ENCODE results near the gene RAB31. TPM values are rescaled to one million over a fixed set of nuclear protein-coding genes. Genes with fewer than 3 reads are reported as not detected.
"Not testable (repeated sequence)": the region's sequence is repeated elsewhere in the genome, so short reads cannot be mapped to it uniquely, and the experiment has no call there.

Gene RAB31
- total RNA-seq, 4 donors from 2014 or later = 17.4 to 76.0 (median 45.0) TPM

DNA sequence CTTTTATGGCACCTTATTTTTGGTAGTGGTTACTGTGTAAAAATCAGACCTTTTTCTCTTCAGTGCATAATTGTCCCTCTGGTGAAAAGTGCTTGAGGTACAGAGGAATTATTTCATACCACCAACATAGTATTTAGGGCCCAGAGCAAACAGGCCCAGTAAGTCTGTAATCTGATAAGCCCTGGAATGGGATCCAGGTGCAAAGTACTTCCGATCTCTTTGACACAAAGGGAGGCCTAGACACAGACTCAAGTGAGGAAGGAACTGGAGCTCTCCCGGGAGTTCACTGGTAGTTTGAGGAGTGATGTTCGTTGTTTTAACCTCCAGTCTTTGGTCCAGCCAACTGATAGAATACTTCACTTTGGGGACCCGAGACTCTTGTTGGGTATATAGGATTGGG, 57.4 kb downstream of the RAB31 start:
- TF ChIP-seq, protein P1, sequence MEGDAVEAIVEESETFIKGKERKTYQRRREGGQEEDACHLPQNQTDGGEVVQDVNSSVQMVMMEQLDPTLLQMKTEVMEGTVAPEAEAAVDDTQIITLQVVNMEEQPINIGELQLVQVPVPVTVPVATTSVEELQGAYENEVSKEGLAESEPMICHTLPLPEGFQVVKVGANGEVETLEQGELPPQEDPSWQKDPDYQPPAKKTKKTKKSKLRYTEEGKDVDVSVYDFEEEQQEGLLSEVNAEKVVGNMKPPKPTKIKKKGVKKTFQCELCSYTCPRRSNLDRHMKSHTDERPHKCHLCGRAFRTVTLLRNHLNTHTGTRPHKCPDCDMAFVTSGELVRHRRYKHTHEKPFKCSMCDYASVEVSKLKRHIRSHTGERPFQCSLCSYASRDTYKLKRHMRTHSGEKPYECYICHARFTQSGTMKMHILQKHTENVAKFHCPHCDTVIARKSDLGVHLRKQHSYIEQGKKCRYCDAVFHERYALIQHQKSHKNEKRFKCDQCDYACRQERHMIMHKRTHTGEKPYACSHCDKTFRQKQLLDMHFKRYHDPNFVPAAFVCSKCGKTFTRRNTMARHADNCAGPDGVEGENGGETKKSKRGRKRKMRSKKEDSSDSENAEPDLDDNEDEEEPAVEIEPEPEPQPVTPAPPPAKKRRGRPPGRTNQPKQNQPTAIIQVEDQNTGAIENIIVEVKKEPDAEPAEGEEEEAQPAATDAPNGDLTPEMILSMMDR (IDR thresholded peaks at IDR 0.05) = no peak
- no peak for TF ChIP-seq POLR2A (IDR thresholded peaks at IDR 0.05)
- intact Hi-C loops (cut with DNase I) = no loop called here
- 92% methylated on average over 3 of the region's 4 CpGs; no CpG with 5 or more reads in 1 of the 2 donors for WGBS, 2 donors
- H3K36me3 ChIP-seq = no peaks in the 10 kb centered on the region
- no peak for DNase-seq
- H3K27ac ChIP-seq = peak overlapping the region in 1 of 4 donors; percentile 30
- no peaks in the 10 kb centered on the region for H3K27me3 ChIP-seq
- H3K4me1 ChIP-seq = no peaks in the 10 kb centered on the region
- H3K9me3 ChIP-seq = no peaks in the 10 kb centered on the region
- no peak overlapping the region for H3K4me3 ChIP-seq

DNA sequence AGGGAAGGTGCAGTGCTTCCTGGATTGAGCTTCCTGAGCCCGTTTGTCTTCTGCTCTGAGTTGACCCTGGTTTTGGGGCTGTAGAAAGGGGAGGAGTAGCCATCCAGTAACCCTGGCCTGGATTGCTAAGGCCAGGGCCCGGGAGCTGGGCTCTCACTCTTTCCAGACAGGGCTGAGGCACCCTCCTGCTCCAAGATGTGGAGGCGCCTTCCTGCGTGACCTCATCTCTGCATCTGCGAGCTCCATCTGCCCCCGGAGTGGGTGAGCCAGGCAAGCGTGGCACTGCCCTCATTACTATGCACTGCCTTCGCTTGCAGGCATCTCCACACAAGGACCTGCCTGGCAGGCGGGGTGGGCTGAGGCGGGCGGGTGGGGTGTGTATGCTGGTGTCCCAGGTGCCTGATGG, 58.0 kb downstream of the RAB31 start:
- 83 to 84% methylated on average over 3 to 6 of the region's 11 CpGs for WGBS, 2 donors
- H3K9me3 ChIP-seq = no peaks in the 10 kb centered on the region
- no peak overlapping the region for H3K4me3 ChIP-seq
- DNase-seq = no peak
- intact Hi-C loops (cut with DNase I) = no loop called here
- H3K27me3 ChIP-seq = no peaks in the 10 kb centered on the region
- TF ChIP-seq, protein P1 (IDR thresholded peaks at IDR 0.05) = no peak
- TF ChIP-seq POLR2A (IDR thresholded peaks at IDR 0.05) = no peak
- H3K27ac ChIP-seq = peak overlapping the region in 1 of 4 donors; percentile 30
- H3K36me3 ChIP-seq = no peaks in the 10 kb centered on the region
- H3K4me1 ChIP-seq = peaks cover 0 to 3% (median 0%) of the 10 kb centered on the region in 3 donors

DNA sequence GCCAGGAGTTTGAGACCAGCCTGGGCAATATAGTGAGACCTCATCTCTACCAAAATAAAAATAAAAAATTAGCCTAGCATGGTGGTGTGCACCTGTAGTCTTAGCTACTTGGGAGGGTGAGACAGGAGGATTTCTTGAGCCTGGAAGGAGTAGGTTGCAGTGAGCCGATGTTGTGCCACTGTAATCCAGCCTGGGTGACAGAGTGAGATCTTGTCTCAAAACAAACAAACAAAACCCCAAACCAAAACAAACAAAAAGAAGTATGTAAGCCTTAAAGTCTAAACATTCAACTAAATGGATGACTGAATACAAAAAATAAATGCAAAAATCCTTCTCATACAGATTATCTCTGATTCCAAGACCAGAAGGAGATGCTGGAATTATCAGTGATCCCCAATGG, 58.6 kb downstream of the RAB31 start:
- Histone ChIP-seq H3K27me3 (no peaks in the 10 kb centered on the region), H3K27ac (no peak overlapping the region), H3K4me1 (peaks cover 0 to 9% (median 5%) of the 10 kb centered on the region in 3 donors), H3K9me3 (no peaks in the 10 kb centered on the region), H3K4me3 (no peak overlapping the region), H3K36me3 (no peaks in the 10 kb centered on the region)
- no peak for DNase-seq
- intact Hi-C loops (cut with DNase I) = no loop called here
- 80 to 82% methylated on average over 1 of the region's 1 CpG for WGBS, 2 donors
- TF ChIP-seq, protein P1 (IDR thresholded peaks at IDR 0.05) = no peak
- TF ChIP-seq POLR2A (IDR thresholded peaks at IDR 0.05) = no peak

DNA sequence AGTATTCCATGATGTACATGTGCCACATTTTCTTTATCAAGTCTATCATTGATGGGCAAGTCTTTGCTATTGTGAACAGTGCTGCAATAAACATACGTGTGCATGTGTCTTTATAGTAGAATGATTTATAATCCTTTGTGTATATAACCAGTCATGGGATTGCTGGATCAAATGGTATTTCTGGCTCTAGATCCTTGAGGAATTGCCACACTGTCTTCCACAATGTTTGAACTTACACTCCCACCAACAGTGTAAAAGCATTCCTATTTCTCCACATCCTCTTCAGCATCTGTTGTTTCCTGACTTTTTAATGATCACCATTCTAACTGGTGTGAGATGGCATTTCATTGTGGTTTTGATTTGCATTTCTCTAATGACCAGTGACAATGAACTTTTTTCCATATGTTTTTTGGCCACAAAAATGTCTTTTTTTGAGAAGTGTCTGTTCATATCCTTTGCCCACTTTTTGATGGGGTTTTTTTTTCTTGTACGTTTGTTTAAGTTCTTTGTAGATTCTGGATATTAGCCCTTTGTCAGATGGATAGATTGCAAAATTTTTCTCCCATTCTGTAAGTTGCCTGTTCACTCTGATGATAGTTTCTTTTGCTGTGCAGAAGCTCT, 60.1 kb downstream of the RAB31 start:
- DNase-seq; H3K27ac ChIP-seq; H3K9me3 ChIP-seq; H3K27me3 ChIP-seq; intact Hi-C loops (cut with DNase I); H3K4me3 ChIP-seq; H3K36me3 ChIP-seq: not testable (repeated sequence)
- peaks cover 0 to 17% (median 9%) of the 10 kb centered on the region in 3 donors for H3K4me1 ChIP-seq
- WGBS, 2 donors = 61 to 67% methylated on average over 2 of the region's 2 CpGs

DNA sequence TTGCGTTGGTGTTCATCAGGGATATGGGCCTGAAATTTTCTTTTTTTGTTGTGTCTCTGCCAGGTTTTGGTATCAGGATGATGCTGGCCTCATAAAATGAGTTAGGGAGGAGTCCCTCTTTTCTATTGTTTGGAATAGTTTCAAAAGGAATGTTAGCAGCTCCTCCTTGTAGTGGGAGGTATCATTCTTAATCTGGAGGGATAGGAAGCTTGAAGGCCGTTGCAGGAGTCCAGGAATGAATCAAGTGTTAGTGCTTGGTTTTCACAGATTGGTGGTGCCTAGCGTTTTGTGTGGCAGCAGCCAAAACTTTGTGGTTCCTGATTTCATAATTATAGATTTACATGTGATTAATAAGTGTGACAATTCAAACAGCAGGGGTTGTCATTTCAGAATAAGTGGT, 62.0 kb downstream of the RAB31 start:
- H3K27me3 ChIP-seq; H3K27ac ChIP-seq; DNase-seq; H3K4me3 ChIP-seq; H3K36me3 ChIP-seq; H3K9me3 ChIP-seq; intact Hi-C loops (cut with DNase I): not testable (repeated sequence)
- H3K4me1 ChIP-seq = peaks cover 0 to 27% (median 9%) of the 10 kb centered on the region in 3 donors
- 70% methylated on average over 3 of the region's 3 CpGs for WGBS, 2 donors

DNA sequence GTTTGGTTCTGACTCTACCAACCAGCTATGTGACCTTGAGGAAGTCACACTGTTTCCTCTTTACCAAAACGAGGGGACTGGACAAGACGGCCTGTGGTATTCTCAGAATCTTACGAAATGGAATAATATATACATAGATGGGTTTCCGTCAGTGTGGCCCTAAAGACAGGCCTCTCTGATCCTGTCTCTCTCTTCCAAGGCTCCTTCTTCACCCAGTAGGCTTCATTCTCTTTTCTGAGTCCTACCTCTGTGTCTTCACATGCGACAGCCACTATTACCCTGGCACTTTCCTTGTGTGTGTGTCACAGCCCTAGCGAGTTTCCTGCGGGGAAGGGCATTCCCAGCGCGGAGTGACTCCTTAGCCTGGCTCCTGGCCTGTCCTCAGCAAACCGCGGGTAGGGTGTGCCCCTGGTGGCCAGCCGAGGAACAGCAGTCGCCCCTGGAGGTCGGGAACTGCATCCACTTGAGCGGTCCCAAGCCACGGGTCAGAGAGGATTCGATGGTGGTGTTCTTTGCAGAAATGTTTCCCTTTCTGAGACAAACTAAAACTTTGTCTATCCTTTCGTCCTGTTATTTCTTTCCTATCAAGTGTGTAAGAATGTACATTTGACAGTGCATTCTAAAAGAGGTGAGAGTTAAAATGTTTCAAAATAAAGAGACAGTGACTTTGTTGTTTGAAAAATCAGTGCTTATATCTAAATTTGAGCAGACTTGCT, 63.3 kb downstream of the RAB31 start:
- H3K4me1 ChIP-seq = peaks cover 0 to 27% (median 12%) of the 10 kb centered on the region in 3 donors
- intact Hi-C loops (cut with DNase I) = no loop called here
- DNase-seq = no peak
- no peaks in the 10 kb centered on the region for H3K9me3 ChIP-seq
- no peak overlapping the region for H3K4me3 ChIP-seq
- H3K27ac ChIP-seq = peak overlapping the region in 3 of 4 donors; percentile 2 to 35 (median 30)
- H3K27me3 ChIP-seq = no peaks in the 10 kb centered on the region
- TF ChIP-seq POLR2A (IDR thresholded peaks at IDR 0.05) = peak in 1 of 4 donors; percentile 29
- TF ChIP-seq, protein P1 (IDR thresholded peaks at IDR 0.05) = peak; percentile 86 to 95 (median 90)
- 29 to 36% methylated on average over 16 to 18 of the region's 18 CpGs for WGBS, 2 donors
- no peaks in the 10 kb centered on the region for H3K36me3 ChIP-seq
